ENCODE results near the gene INTS14. TPM values are rescaled to one million over a fixed set of nuclear protein-coding genes. Genes with fewer than 3 reads are reported as not detected.

Gene INTS14
- total RNA-seq, 1 experiment from 2014 or later, result 44.7 TPM

GRCh38 chr15:65638681-65639089 is 27.8 kb upstream of the INTS14 start:
- Histone ChIP-seq H3K14ac (ENCODE audit: insufficient read depth, low read length) (no peak overlapping the region), H3K9ac (ENCODE audit: extremely low read depth, insufficient read length, low read length) (no peak overlapping the region), H3K56ac (ENCODE audit: insufficient read length, low read depth, low read length) (no peak overlapping the region), H2BK15ac (ENCODE audit: low read depth, low read length) (no peak overlapping the region), H3K4ac (ENCODE audit: low read depth, low read length) (no peak overlapping the region), H4K20me1 (ENCODE audit: control insufficient read depth, insufficient read depth, insufficient read length) (no peaks in the 10 kb centered on the region), H2BK20ac (ENCODE audit: low read depth, low read length, poor library complexity, severe bottlenecking) (no peak overlapping the region), H2AK5ac (ENCODE audit: insufficient read length, low read length) (no peak overlapping the region), H3K9me3 (ENCODE audit: control insufficient read depth, low read depth, low read length) (no peaks in the 10 kb centered on the region), H2AFZ (ENCODE audit: low read length) (no peak overlapping the region), H3K27me3 (ENCODE audit: insufficient read depth, low read length) (no peaks in the 10 kb centered on the region), H3K23me2 (ENCODE audit: insufficient read length, low read depth, low read length, poor library complexity, severe bottlenecking) (no peaks in the 10 kb centered on the region), H3K79me1 (ENCODE audit: insufficient read depth, low read depth, low read length, poor library complexity, severe bottlenecking) (no peaks in the 10 kb centered on the region), H4K91ac (ENCODE audit: insufficient read length, low read depth, low read length) (no peak overlapping the region), H2BK120ac (ENCODE audit: low read depth, low read length, poor library complexity, severe bottlenecking) (no peak overlapping the region), H3K79me2 (ENCODE audit: insufficient read depth, low read length) (no peaks in the 10 kb centered on the region), H3K23ac (ENCODE audit: insufficient read length, low read depth, low read length) (no peak overlapping the region), H4K5ac (ENCODE audit: insufficient read length, low read depth, low read length) (no peak overlapping the region), H3K27ac (ENCODE audit: insufficient read length, low read depth, low read length) (no peak overlapping the region), H2BK5ac (ENCODE audit: insufficient read length, low read length) (no peak overlapping the region), H3T11ph (ENCODE audit: low read length) (no peak overlapping the region), H3K4me1 (ENCODE audit: insufficient read depth, low read length) (no peaks in the 10 kb centered on the region), H3K4me2 (ENCODE audit: insufficient read depth, insufficient read length, low read length) (no peak overlapping the region), H2BK12ac (ENCODE audit: insufficient read length, low read depth, low read length) (no peak overlapping the region), H4K8ac (replicated peaks; ENCODE audit: insufficient read length, low read depth, low read length) (no peak overlapping the region), H3K18ac (ENCODE audit: insufficient read length, low read depth, low read length) (no peak overlapping the region)
- DNase-seq, result no peak
- H3K9me3 Mint-ChIP-seq, result no peaks in the 10 kb centered on the region
- H3K36me3 Mint-ChIP-seq (ENCODE audit: insufficient read depth in 1 of 3, low read depth in 3 of 3), result no peaks in the 10 kb centered on the region
- WGBS (ENCODE audit: extremely low coverage, insufficient read length, low lambda C conversion rate), result no CpG with 5 or more reads among the region's 3 CpGs
- no peaks in the 10 kb centered on the region for H3K27me3 Mint-ChIP-seq (ENCODE audit: low read depth)
- TF ChIP-seq, protein P1, sequence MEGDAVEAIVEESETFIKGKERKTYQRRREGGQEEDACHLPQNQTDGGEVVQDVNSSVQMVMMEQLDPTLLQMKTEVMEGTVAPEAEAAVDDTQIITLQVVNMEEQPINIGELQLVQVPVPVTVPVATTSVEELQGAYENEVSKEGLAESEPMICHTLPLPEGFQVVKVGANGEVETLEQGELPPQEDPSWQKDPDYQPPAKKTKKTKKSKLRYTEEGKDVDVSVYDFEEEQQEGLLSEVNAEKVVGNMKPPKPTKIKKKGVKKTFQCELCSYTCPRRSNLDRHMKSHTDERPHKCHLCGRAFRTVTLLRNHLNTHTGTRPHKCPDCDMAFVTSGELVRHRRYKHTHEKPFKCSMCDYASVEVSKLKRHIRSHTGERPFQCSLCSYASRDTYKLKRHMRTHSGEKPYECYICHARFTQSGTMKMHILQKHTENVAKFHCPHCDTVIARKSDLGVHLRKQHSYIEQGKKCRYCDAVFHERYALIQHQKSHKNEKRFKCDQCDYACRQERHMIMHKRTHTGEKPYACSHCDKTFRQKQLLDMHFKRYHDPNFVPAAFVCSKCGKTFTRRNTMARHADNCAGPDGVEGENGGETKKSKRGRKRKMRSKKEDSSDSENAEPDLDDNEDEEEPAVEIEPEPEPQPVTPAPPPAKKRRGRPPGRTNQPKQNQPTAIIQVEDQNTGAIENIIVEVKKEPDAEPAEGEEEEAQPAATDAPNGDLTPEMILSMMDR (conservative IDR thresholded peaks at IDR 0.05), result peak; percentile 88
- no peak overlapping the region; a peak in 1 of 7 replicates for H3K27ac Mint-ChIP-seq
- H3K4me3 Mint-ChIP-seq, result no peak overlapping the region
- peaks cover 11 to 14% of the 10 kb centered on the region in 2 experiments for H3K4me1 Mint-ChIP-seq
